PFSK-1 (cell line): Measurements from ENCODE around the gene PHAX.

Experiments used
- POLR2AphosphoS5 ChIP-seq: IDR thresholded peaks from 2 replicates; pipeline ENCODE4 v1.6.1; 2012; ENCODE audit warnings: low read depth, mild to moderate bottlenecking, control low read depth, low read length, moderate library complexity
- SIN3A ChIP-seq: IDR thresholded peaks from 2 replicates; pipeline ENCODE4 v1.6.1; 2012; ENCODE audit warnings: mild to moderate bottlenecking, low read length, moderate library complexity, borderline replicate concordance; ENCODE audit not compliant: insufficient read depth
- TAF1 ChIP-seq: IDR thresholded peaks from 2 replicates; pipeline ENCODE4 v1.6.1; 2012; ENCODE audit warnings: low read length, control low read depth, borderline replicate concordance; ENCODE audit not compliant: insufficient read depth
- TF ChIP-seq, protein P1 (sequence below), 2 experiments: IDR thresholded peaks; 2 replicates each; pipeline versions ENCODE4 v1.6.1 to v1.8.0; 2011 to 2012; ENCODE audit warnings: low read depth in 2 of 2, low read length in 2 of 2, control low read depth in 1 of 2, inconsistent platforms in 1 of 2, mild to moderate bottlenecking in 1 of 2, moderate library complexity in 1 of 2; ENCODE audit not compliant: insufficient read depth in 1 of 2

DNA sequence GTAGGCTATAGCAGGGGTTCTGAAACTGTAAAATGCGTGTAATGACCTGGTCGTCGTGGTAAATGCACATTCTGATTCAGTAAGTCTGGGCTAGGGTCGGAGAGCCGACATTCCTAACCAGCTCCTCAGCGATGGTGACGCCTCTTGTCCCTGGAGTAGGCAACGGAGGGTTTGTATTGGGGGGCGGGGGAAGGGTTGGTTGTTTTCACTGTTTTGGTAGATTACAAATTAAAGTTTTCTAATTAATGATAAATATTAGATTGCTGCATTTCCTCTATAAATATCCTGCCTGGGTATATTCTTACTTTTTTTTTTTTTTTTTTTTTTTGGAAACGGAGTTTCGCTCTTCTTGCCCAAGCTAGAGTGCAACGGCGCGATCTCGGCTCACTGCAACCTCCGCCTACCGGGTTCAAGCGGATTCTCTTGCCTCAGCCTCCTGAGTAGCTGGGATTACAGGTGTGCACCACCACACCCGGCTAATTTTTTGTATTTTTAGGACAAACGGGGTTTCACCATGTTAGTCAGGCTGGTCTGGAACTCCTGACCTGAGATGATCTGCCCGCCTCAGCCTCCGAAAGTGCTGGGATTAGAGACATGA is 5.2 kb upstream of the PHAX start:
- no peak for TF ChIP-seq POLR2AphosphoS5
- TF ChIP-seq, protein P1, sequence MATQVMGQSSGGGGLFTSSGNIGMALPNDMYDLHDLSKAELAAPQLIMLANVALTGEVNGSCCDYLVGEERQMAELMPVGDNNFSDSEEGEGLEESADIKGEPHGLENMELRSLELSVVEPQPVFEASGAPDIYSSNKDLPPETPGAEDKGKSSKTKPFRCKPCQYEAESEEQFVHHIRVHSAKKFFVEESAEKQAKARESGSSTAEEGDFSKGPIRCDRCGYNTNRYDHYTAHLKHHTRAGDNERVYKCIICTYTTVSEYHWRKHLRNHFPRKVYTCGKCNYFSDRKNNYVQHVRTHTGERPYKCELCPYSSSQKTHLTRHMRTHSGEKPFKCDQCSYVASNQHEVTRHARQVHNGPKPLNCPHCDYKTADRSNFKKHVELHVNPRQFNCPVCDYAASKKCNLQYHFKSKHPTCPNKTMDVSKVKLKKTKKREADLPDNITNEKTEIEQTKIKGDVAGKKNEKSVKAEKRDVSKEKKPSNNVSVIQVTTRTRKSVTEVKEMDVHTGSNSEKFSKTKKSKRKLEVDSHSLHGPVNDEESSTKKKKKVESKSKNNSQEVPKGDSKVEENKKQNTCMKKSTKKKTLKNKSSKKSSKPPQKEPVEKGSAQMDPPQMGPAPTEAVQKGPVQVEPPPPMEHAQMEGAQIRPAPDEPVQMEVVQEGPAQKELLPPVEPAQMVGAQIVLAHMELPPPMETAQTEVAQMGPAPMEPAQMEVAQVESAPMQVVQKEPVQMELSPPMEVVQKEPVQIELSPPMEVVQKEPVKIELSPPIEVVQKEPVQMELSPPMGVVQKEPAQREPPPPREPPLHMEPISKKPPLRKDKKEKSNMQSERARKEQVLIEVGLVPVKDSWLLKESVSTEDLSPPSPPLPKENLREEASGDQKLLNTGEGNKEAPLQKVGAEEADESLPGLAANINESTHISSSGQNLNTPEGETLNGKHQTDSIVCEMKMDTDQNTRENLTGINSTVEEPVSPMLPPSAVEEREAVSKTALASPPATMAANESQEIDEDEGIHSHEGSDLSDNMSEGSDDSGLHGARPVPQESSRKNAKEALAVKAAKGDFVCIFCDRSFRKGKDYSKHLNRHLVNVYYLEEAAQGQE (IDR thresholded peaks at IDR 0.05; ENCODE audit: insufficient read depth in 1 of 2, low read depth in 2 of 2, low read length in 2 of 2) = no peak
- TF ChIP-seq TAF1 = no peak
- no peak for TF ChIP-seq SIN3A
